HL-60 (cell line): Measurements from ENCODE around the gene GP1BA.
A peak's percentile ranks its signal among the peaks of the same experiment; 100 is the strongest.

Experiments
- CTCF ChIP-seq: IDR thresholded peaks from one replicate; pipeline ENCODE4 v1.5.1; 2011; ENCODE audit warnings: low read length, control low read depth, inconsistent platforms; ENCODE audit not compliant: insufficient read depth
- GABPA ChIP-seq: IDR thresholded peaks from 2 replicates; pipeline ENCODE4 v1.6.1; 2012; ENCODE audit warnings: low read depth
- POLR2AphosphoS5 ChIP-seq: IDR thresholded peaks from 2 replicates; pipeline ENCODE4 v1.6.1; 2012; ENCODE audit warnings: low read depth
- REST ChIP-seq: IDR thresholded peaks from 2 replicates; pipeline ENCODE4 v1.6.1; 2012; ENCODE audit warnings: low read depth; ENCODE audit not compliant: insufficient replicate concordance
- SPI1 ChIP-seq: IDR thresholded peaks from 2 replicates; pipeline ENCODE4 v1.6.1; 2012; ENCODE audit warnings: low read depth, mild to moderate bottlenecking, borderline replicate concordance

- no peak for TF ChIP-seq REST
- no peak for TF ChIP-seq CTCF
- no peak for TF ChIP-seq POLR2AphosphoS5
- peak; percentile 55 for TF ChIP-seq GABPA
- no peak for TF ChIP-seq SPI1
These were observed 15.5 kb downstream of the GP1BA start for GRCh38 chr17:4947411-4948165.
